ENCODE results near the gene RBM23. TPM values are rescaled to one million over a fixed set of nuclear protein-coding genes. Genes with fewer than 3 reads are reported as not detected.

RBM23 gene
- total RNA-seq, 1 donor from 2014 or later = 42.1 TPM

DNA sequence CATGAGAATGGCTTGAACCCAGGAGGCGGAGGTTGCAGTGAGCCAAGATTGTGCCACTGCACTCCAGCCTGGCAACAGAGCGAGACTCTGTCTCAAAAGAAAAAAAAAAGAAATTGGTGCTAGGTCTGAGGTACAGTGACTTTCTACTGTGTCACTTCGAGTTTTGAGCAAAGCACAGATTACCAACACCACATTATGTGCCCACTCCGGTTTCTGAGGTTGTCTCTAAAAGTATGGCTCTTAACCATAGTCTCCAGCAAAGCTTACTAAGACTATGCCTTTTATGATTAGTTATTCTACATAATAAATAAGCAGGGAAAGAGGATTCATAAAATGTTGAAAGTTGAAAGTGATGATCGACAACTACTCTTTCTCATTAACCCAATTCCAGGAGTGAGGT, 8.0 kb downstream of the RBM23 start:
- peaks cover 30% of the 10 kb centered on the region for H3K4me1 ChIP-seq
- H3K9me3 ChIP-seq (replicated peaks) = no peaks in the 10 kb centered on the region
- no peak overlapping the region for H3K27ac ChIP-seq (replicated peaks)
- no peaks in the 10 kb centered on the region for H3K27me3 ChIP-seq (ENCODE audit: low read depth)
- H3K4me3 ChIP-seq = no peak overlapping the region
- DNase-seq = no peak
- peaks cover 61% of the 10 kb centered on the region for H3K36me3 ChIP-seq
- TF ChIP-seq, protein P1, sequence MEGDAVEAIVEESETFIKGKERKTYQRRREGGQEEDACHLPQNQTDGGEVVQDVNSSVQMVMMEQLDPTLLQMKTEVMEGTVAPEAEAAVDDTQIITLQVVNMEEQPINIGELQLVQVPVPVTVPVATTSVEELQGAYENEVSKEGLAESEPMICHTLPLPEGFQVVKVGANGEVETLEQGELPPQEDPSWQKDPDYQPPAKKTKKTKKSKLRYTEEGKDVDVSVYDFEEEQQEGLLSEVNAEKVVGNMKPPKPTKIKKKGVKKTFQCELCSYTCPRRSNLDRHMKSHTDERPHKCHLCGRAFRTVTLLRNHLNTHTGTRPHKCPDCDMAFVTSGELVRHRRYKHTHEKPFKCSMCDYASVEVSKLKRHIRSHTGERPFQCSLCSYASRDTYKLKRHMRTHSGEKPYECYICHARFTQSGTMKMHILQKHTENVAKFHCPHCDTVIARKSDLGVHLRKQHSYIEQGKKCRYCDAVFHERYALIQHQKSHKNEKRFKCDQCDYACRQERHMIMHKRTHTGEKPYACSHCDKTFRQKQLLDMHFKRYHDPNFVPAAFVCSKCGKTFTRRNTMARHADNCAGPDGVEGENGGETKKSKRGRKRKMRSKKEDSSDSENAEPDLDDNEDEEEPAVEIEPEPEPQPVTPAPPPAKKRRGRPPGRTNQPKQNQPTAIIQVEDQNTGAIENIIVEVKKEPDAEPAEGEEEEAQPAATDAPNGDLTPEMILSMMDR (IDR thresholded peaks at IDR 0.05; ENCODE audit: borderline replicate concordance) = no peak
- intact Hi-C loops (cut with micrococcal nuclease) = no loop called here

DNA sequence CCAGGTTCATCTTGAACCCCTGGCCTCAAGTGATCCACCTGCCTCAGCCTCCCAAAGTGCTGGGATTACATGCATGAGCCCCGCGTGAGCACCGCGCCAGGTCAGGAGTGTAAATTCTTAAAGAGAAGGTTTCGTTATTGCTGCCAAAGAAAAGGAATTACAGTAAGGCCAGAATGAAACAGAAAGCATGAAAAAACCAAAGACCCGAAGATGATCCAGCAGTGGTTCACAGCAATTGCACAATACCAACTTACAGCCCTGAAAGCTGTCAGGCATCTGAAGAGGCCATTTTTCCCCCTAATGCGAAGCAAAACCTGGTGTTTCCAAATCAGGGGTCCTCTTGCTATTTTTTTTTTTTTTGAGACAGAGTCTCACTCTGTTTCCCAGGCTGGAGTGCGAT, 10.3 kb downstream of the RBM23 start:
- DNase-seq = no peak
- Histone ChIP-seq H3K4me1 (peaks cover 31% of the 10 kb centered on the region), H3K36me3 (peaks cover 84% of the 10 kb centered on the region), H3K4me3 (no peak overlapping the region), H3K27ac (replicated peaks) (no peak overlapping the region), H3K9me3 (replicated peaks) (no peaks in the 10 kb centered on the region), H3K27me3 (ENCODE audit: low read depth) (no peaks in the 10 kb centered on the region)
- intact Hi-C loops (cut with micrococcal nuclease) = no loop called here
- TF ChIP-seq, protein P1 (IDR thresholded peaks at IDR 0.05; ENCODE audit: borderline replicate concordance) = no peak

DNA sequence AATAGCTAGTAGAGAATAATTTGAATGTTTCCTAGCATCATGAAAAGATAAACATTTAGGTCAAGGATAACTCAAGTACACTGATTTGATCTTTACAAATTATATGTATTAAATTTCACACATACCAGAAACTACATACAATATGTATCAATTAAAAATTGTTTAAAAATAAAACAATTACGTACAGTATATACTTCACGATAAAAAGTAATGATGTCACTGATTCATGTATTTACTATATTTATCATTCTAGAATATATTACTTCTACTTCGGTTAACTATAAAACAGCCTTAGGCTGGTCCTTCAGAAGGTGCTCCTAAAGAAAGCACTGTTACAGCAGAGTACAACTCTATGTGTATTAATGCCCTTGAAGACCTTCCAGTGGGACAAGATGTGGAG, 11.5 kb downstream of the RBM23 start:
- intact Hi-C loops (cut with micrococcal nuclease) = no loop called here
- no peak overlapping the region for H3K4me3 ChIP-seq
- H3K36me3 ChIP-seq = peaks cover 92% of the 10 kb centered on the region
- no peaks in the 10 kb centered on the region for H3K9me3 ChIP-seq (replicated peaks)
- H3K27ac ChIP-seq (replicated peaks) = no peak overlapping the region
- peaks cover 31% of the 10 kb centered on the region for H3K4me1 ChIP-seq
- TF ChIP-seq, protein P1 (IDR thresholded peaks at IDR 0.05; ENCODE audit: borderline replicate concordance) = no peak
- no peaks in the 10 kb centered on the region for H3K27me3 ChIP-seq (ENCODE audit: low read depth)
- no peak for DNase-seq

DNA sequence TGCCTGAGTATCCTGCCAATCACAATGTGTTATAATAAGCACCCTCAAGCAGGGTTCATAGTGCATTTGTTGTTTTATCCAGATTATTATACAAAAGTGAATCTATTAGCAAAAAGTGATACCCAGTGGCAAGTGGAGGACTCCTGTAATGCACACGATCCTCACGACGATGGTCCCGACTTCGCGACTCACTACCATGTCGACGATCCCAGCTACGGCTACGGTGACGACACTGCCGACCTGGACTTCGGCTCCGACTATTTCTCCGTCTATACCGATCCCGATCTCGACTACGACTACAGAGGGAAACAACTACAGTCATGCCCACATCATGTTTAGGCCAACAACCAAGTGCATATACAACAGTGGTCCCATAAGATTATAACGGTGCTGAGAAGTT, 12.9 kb downstream of the RBM23 start:
- no peak for DNase-seq
- Histone ChIP-seq H3K36me3 (peaks cover 99% of the 10 kb centered on the region), H3K9me3 (replicated peaks) (no peaks in the 10 kb centered on the region), H3K27me3 (ENCODE audit: low read depth) (no peaks in the 10 kb centered on the region), H3K4me1 (peaks cover 22% of the 10 kb centered on the region), H3K4me3 (no peak overlapping the region), H3K27ac (replicated peaks) (no peak overlapping the region)
- TF ChIP-seq, protein P1 (IDR thresholded peaks at IDR 0.05; ENCODE audit: borderline replicate concordance) = no peak
- intact Hi-C loops (cut with micrococcal nuclease) = no loop called here

DNA sequence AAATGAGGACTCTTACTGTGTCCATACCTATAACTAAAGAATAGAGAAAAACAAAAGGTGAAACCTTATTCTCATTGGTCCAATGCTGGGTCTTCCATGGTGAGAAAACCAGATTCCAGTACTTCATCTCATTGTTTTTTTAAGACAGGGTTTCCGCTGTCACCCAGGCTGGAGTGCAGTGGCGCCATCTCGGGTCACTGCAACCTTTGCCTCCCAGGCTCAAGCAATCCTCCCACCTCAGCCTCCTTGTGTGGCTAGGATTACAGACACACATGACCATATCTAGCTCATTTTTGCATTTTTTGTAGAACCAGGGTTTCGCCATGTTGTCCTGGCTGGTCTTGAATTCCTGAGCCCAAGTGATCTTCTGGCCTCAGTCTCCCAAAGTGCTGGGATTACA, 13.3 kb downstream of the RBM23 start:
- Histone ChIP-seq H3K4me1 (peaks cover 17% of the 10 kb centered on the region), H3K36me3 (peaks cover 99% of the 10 kb centered on the region), H3K9me3 (replicated peaks) (no peaks in the 10 kb centered on the region), H3K4me3 (no peak overlapping the region), H3K27ac (replicated peaks) (no peak overlapping the region), H3K27me3 (ENCODE audit: low read depth) (no peaks in the 10 kb centered on the region)
- intact Hi-C loops (cut with micrococcal nuclease) = no loop called here
- DNase-seq = no peak
- TF ChIP-seq, protein P1 (IDR thresholded peaks at IDR 0.05; ENCODE audit: borderline replicate concordance) = no peak

DNA sequence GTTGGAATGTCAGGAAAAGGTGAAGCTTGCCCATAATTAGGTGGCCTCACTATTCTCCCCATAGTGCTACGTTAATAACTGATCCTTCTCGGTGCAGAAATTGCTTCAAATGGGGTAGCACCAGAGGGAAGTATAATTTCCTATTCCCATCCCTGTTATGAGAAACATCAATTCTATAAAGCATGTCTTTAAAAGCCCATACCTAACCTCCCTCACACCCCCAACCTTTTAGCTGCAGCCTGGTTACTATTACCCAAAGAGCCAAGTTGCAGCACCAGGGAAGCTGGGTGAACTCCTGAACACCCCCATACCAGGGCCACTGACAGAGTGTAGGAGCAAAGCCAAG, 15.2 kb downstream of the RBM23 start:
- Histone ChIP-seq H3K36me3 (peaks cover 84% of the 10 kb centered on the region), H3K4me1 (peaks cover 10% of the 10 kb centered on the region), H3K4me3 (no peak overlapping the region), H3K9me3 (replicated peaks) (no peaks in the 10 kb centered on the region), H3K27me3 (ENCODE audit: low read depth) (no peaks in the 10 kb centered on the region), H3K27ac (replicated peaks) (no peak overlapping the region)
- no peak for DNase-seq
- intact Hi-C loops (cut with micrococcal nuclease) = no loop called here
- TF ChIP-seq, protein P1 (IDR thresholded peaks at IDR 0.05; ENCODE audit: borderline replicate concordance) = no peak

Data from left ventricle myocardium inferior (tissue), 1 donor.